VCaP (cell line): ENCODE results near the gene RARG.
A peak's percentile ranks its signal among the peaks of the same experiment; 100 is the strongest.

Source experiments
- H3K27ac ChIP-seq: fragments of 450-650 bp; 2 replicates; pipeline ENCODE4 v1.5.1; 2017
- TF ChIP-seq, protein P1 (sequence below): fragments of 450-650 bp; conservative IDR thresholded peaks from 2 replicates; pipeline ENCODE4 v1.5.1; 2017; ENCODE audit warnings: mild to moderate bottlenecking, moderate library complexity

The RARG gene

DNA sequence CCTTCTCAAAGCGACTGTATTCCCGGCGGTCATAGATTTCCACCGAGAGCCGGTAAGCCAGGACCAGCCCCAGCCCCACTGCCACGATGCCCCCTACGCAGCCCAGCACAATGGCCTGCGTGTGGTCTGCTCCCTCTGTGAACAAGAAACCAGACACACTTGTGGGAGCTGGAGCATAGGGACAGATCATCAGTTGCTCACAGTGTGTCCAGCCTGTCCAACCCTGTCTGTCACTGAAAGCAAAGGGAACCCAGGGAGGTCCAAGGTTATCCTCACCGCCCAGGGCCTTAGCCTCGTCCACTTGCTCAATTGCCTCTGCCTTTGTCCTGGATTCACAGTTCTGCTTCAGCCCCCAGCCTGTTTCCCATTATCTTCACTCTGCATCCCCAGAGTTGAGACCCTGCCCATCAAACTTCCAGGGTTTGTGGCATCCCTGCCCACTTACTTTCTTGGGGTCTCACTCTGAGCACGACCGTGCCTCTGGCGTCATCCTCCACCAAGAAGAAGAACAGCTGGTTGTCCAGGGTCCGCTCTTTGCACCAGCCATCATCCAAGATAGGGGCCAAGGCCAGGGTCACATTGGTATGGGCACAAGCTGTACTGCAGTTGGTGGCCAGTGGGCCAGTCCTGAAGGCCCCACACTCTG lies 40.0 kb downstream of the RARG start:
- TF ChIP-seq, protein P1, sequence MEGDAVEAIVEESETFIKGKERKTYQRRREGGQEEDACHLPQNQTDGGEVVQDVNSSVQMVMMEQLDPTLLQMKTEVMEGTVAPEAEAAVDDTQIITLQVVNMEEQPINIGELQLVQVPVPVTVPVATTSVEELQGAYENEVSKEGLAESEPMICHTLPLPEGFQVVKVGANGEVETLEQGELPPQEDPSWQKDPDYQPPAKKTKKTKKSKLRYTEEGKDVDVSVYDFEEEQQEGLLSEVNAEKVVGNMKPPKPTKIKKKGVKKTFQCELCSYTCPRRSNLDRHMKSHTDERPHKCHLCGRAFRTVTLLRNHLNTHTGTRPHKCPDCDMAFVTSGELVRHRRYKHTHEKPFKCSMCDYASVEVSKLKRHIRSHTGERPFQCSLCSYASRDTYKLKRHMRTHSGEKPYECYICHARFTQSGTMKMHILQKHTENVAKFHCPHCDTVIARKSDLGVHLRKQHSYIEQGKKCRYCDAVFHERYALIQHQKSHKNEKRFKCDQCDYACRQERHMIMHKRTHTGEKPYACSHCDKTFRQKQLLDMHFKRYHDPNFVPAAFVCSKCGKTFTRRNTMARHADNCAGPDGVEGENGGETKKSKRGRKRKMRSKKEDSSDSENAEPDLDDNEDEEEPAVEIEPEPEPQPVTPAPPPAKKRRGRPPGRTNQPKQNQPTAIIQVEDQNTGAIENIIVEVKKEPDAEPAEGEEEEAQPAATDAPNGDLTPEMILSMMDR = no peak
- H3K27ac ChIP-seq = no peak overlapping the region

DNA sequence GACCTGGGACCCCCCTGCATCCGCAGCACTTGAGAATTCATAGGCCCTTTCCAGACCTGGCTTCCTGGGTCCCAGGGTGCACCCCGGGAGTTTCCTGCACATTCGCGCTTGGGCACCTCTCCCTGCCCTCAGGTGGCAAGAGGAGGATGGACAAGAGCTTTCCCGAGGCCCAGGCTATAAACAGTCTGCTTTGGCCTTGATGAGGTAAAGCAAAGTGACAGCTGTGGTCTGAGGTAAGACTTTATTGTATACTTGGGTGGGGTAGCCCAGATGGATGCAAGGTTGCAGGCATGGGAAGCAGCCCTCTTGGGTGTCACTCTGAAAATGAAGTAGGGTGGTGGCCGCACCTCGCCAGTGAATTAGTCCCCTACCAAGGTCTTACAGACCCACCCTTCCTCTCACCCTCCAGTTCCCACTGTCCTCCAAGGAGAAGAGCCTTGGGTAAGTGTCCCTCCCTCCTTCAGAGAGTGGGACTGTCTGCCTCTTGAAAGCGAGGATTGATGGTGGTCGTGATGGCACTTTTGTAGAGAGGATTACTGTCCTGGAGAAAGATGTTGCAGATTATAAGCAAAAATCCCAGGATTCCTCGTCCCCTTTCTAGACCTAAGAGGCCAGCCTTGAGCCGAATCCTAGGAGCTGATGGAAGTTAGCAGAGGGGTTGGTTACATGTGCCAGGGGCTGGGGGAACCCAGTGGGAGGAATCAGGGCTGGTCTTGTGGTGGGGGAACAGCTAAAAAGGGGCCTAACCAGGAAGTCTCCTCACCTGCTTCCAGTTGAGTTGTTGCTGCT lies 40.7 kb downstream of the RARG start:
- TF ChIP-seq, protein P1 = no peak
- H3K27ac ChIP-seq = no peak overlapping the region

DNA sequence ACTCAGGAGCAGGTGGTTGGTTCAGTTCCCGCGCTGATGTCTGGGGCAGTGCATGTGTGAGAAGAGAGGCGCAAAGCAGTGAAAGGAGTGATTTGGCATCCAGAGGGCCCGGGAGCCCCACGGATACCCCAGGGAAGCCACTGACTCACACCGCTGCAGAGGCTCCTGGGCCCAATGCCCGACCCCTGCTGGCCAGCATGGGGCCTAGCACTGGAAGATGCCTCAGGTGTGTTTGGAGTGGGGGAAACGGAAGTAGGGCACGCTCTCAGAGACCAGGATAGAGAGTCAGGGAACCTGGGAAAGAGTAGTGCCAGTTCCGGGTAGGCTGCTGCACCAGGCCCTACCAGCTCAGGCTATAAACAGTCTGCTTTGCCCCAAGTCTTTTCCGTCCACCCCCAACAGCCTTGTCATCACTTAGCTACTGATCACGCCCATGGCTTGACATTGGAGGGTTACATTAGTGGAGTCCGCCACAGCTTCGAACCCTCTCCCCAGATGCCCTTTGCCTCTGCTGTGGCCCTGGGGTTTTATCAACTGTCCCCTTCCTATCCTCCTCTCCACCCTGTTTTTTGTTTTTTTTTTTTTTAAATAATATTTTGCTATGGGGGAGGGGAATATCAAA lies 41.8 kb downstream of the RARG start:
- TF ChIP-seq, protein P1 = peak; percentile 78
- no peak overlapping the region for H3K27ac ChIP-seq

DNA sequence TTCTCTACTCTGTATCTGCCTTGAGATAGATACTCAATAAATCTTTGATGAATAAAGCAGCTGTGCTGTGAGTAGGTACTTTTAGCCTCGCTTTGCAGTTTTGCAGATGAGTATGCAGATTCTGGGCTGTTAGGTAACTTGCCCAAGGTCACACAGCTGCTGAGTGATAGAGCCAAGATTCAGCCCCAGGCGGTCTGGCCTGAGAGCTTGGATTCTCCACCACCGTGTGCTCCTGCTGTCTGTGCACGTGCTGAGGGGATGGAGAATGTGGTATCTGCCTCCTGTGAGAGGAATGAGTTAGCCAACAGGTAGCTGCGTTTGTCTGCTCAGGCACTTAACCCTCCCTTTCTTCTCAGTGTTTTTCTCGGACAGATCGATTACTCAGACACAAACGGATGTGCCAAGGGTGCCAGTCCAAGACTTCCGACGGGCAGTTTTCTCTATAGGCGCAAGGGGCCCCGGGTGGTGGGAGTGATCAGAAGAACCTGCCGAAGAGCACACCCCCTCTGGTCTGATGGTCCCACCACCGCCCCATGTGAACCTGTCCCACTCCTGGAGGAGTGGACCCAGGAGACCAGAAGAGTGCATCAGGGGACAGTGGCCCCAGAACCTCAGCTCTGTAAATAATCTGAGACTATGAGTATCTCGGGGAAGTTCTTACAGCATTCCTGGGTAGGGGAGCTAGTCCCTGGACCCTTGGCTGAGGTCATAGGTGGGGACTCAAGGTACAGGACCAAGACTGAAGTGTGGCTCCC lies 44.7 kb downstream of the RARG start:
- TF ChIP-seq, protein P1 = no peak
- peak overlapping the region; percentile 98 for H3K27ac ChIP-seq

DNA sequence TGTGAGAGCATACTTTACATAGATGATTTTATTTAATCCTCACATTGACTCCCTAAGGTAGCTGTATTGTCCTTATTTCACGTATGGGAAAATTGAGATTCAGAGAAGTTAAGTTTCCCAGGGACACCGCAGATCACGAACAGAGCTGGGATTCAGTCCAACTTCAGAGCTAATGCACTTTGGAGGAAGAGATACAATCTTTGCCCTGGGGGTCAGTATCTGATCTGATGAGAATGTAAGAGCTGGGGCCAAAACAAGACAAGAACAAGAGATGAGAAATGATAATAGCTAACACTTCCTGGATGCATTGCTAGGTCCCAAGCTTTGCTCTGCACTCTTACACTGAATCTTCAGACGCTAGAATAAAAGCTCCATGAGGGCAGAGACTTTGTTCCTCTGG lies 45.3 kb downstream of the RARG start:
- peak overlapping the region; percentile 98 for H3K27ac ChIP-seq
- TF ChIP-seq, protein P1 = no peak

DNA sequence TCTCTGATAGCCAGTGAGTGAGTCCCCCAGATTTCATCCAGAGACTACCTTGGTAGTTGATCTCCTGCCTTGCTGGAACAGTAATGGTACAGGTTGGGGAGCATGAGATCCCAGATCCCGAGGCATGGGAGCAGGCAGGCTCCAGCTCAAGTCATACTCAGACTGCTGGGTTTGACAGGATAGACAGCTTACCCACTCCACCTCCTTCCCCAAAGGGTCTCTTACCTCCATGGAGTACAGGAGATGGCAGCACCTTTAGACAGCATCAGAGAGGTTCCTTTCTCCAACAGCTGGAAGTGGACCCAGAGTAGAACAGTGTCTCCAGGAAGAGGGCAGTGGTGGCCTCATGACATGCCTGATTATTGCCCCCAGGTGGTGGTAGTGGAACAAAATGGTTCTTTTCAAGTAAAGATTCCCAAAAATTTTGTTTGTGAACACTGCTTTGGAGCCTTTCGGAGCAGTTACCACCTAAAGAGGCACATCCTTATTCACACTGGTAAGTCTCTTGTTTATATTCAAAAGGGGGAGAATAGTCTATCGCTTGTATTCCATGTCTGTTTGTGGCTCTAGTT lies 46.3 kb downstream of the RARG start:
- TF ChIP-seq, protein P1 = no peak
- H3K27ac ChIP-seq = peak overlapping the region; percentile 98
